Heart left ventricle (tissue), 16 donors: Measurements from ENCODE around the gene OR51E2. TPM values are rescaled to one million over a fixed set of nuclear protein-coding genes. Genes with fewer than 3 reads are reported as not detected.

ENCODE experiments used
- ATAC-seq, 4 donors: fragments of 200-7000 bp; cut with Tn5 transposase; one replicate each; pipeline ENCODE4 v1.9.1; 2020 to 2022; ENCODE audit warnings: moderate library complexity in 4 of 4, mild to moderate bottlenecking in 3 of 4, moderate number of reproducible peaks in 1 of 4
- DNase-seq, 5 donors: peaks; one replicate each; pipeline ENCODE4 v3.0.0-alpha.2; 2020
- H3K27ac ChIP-seq, 12 donors: fragments of 200-600 bp; sonication (generic) in 4 of 12; one replicate each; pipeline versions ENCODE4 v1.5.0 to v1.8.0; 2016 to 2022; ENCODE audit warnings: mild to moderate bottlenecking in 2 of 12
- H3K27me3 ChIP-seq, 9 donors: fragments of 200-600 bp; sonication (generic) in 2 of 9; one replicate each; pipeline versions ENCODE4 v1.5.1 to v1.8.0; 2016 to 2022; ENCODE audit warnings: mild to moderate bottlenecking in 3 of 9
- H3K36me3 ChIP-seq, 9 donors: fragments of 200-600 bp; sonication (generic) in 2 of 9; one replicate each; pipeline versions ENCODE4 v1.5.0 to v1.8.0; 2018 to 2022; ENCODE audit warnings: mild to moderate bottlenecking in 2 of 9
- H3K4me1 ChIP-seq, 12 donors: fragments of 200-600 bp; sonication (generic) in 4 of 12; one replicate each; pipeline versions ENCODE4 v1.5.0 to v1.8.0; 2016 to 2022; ENCODE audit warnings: mild to moderate bottlenecking in 3 of 12
- H3K4me3 ChIP-seq, 12 donors: fragments of 200-600 bp; sonication (generic) in 4 of 12; one replicate each; pipeline versions ENCODE4 v1.5.0 to v1.8.0; 2017 to 2022; ENCODE audit warnings: mild to moderate bottlenecking in 9 of 12, moderate library complexity in 4 of 12
- H3K9me3 ChIP-seq, 12 donors: fragments of 200-600 bp; sonication (generic) in 4 of 12; one replicate each; pipeline versions ENCODE4 v1.5.0 to v1.8.0; 2016 to 2022; ENCODE audit warnings: mild to moderate bottlenecking in 1 of 12
- POLR2A ChIP-seq, 2 donors: fragments of 450-650 bp; IDR thresholded peaks; one replicate each; pipeline ENCODE4 v1.6.1; 2017; ENCODE audit warnings: antibody characterized with exemption in 2 of 2, mild to moderate bottlenecking in 2 of 2, moderate library complexity in 2 of 2
- WGBS, 4 donors: extraction: QIAGEN DNeasy Blood & Tissue Kit in 2 of 4; methylation state at CpG; one replicate each; pipeline versions ENCODE4 v1.1.5 to v1.1.7; 2013 to 2018; 5-methylcytosine and 5-hydroxymethylcytosine counted together
- intact Hi-C, 10 donors: fragments of 100-400 bp; cut with DNase I; formaldehyde crosslinking; loops; one replicate each; pipeline versions ENCODE4 v1.11.1 to v1.14.2; 2022
- polyA plus RNA-seq, 2 donors: library from polyadenylated mRNA; stranded (reverse); fragments of 200-250 nt; gene quantifications; one replicate each; pipeline ENCODE4 v1.2.3, GENCODE V29; 2013
- total RNA-seq, 9 donors: library from RNA; depleted of rRNA in 2 of 9; stranded (reverse); fragments of >200 nt in 2 of 9; fragmentation: NEBNext Ultra II Directional in 3 of 9; extraction: Animal tissue kit (Norgen Biotek cat#: 25700) in 3 of 9; gene quantifications; one replicate each; pipeline versions ENCODE4 v1.1.0 to v1.2.4, GENCODE V29; 2016 to 2023
- TF ChIP-seq, protein P1 (sequence below), 12 donors: fragments of 200-600 bp; sonication (generic) in 4 of 12; IDR thresholded peaks; one replicate each; pipeline versions ENCODE4 v1.5.0 to v1.8.0; 2018 to 2022; ENCODE audit warnings: antibody characterized with exemption in 12 of 12, mild to moderate bottlenecking in 5 of 12
- donor health status: ischemic (EF 13 %, LVEDD 7.1; RV severe dilation, severe dysfunction).
- donor health status: healthy with polysubstance abuse.
- donor health status: DM: no; HTN: yes; CAD: no.
- donor health status: DM: no; HTN: no; CAD: no.
- donor health status: ischemic (EF 25% LVEDD 6.9; RV normal size, moderate dysfunction).
- donor health status: ischemic (EF 25% LVEDD 5.7; RV mildly dilated, moderate dysfunction).
- donor health status: healthy.
- donor health status: DM: yes; HTN: yes; CAD: no.
- donor health status: ischemic (EF 35%, LVEDD 5.7; RV mildly dilated, moderate dysfunction).
- donor health status: nonischemic (EF 11% LVEDD 7.7; RV severe dilation, severe dysfunction).
- donor health status: DM: yes; HTN: yes; CAD: no.
- donor health status: PGD.
- donor health status: ischemic (EF 29% LVEDD 5.4; RV normal size, mild dysfunction).
- donor health status: nonischemic (EF 23%, LVEDD 6.1; RV moderate dilation, normal function).

Gene OR51E2
- total and polyA plus RNA-seq, 11 donors = 0.08 to 0.50 (median 0.25) TPM; not detected in 4

DNA sequence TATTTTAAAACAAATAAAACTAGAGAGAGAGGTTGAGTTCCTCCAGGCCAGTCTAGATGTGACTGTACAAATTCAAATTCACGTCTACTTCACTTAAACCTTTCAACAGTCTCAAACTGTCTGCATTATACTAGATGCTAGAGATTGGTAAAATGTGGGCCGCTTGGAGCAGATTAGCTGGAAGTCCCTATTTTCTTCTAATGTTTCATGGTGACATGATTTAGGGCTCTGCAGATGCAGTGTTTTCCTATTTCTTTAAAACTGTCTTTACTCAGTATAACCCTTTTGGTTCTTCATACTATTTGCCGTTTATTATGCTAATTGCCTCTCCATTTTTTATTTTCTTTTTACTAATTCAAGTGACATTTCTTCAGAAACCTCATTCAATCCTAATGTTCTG is 33.5 kb downstream of the OR51E2 start:
- DNase-seq (no peak), ATAC-seq (no peak)
- Histone ChIP-seq H3K4me1 (no peaks in the 10 kb centered on the region), H3K4me3 (no peak overlapping the region), H3K27me3 (no peaks in the 10 kb centered on the region), H3K36me3 (no peaks in the 10 kb centered on the region), H3K27ac (no peak overlapping the region), H3K9me3 (no peaks in the 10 kb centered on the region)
- TF ChIP-seq, protein P1, sequence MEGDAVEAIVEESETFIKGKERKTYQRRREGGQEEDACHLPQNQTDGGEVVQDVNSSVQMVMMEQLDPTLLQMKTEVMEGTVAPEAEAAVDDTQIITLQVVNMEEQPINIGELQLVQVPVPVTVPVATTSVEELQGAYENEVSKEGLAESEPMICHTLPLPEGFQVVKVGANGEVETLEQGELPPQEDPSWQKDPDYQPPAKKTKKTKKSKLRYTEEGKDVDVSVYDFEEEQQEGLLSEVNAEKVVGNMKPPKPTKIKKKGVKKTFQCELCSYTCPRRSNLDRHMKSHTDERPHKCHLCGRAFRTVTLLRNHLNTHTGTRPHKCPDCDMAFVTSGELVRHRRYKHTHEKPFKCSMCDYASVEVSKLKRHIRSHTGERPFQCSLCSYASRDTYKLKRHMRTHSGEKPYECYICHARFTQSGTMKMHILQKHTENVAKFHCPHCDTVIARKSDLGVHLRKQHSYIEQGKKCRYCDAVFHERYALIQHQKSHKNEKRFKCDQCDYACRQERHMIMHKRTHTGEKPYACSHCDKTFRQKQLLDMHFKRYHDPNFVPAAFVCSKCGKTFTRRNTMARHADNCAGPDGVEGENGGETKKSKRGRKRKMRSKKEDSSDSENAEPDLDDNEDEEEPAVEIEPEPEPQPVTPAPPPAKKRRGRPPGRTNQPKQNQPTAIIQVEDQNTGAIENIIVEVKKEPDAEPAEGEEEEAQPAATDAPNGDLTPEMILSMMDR (IDR thresholded peaks at IDR 0.05) = no peak
- no peak for TF ChIP-seq POLR2A (IDR thresholded peaks at IDR 0.05)
- intact Hi-C loops = no loop called here
- 83 to 90% (median 87%) methylated on average over 3 of the region's 3 CpGs for WGBS, 4 donors

DNA sequence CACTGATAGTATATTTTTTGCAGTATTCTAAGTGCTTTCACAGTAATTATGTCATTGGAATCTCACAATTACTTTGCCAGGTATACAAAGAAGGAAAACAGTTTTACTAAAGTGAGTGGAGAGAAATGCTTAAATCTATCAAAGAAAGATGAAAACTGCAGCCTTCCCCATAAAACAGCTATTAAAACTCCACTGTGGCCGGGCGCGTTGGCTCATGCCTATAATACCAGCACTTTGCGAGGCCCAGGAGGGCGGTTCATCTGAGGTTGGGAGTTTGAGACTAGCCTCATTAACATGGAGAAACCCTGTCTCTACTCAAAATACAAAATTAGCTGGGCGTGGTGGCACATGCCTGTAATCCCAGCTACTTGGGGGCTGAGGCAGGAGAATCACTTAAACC is 34.8 kb downstream of the OR51E2 start:
- Histone ChIP-seq H3K9me3 (no peaks in the 10 kb centered on the region), H3K4me3 (no peak overlapping the region), H3K27ac (no peak overlapping the region), H3K36me3 (no peaks in the 10 kb centered on the region), H3K4me1 (peaks cover 0 to 4% (median 0%) of the 10 kb centered on the region in 12 donors), H3K27me3 (no peaks in the 10 kb centered on the region)
- intact Hi-C loops = no loop called here
- TF ChIP-seq, protein P1 (IDR thresholded peaks at IDR 0.05) = no peak
- TF ChIP-seq POLR2A (IDR thresholded peaks at IDR 0.05) = no peak
- WGBS, 4 donors = 91 to 98% (median 96%) methylated on average over 6 of the region's 6 CpGs
- DNase-seq (no peak), ATAC-seq (no peak)

DNA sequence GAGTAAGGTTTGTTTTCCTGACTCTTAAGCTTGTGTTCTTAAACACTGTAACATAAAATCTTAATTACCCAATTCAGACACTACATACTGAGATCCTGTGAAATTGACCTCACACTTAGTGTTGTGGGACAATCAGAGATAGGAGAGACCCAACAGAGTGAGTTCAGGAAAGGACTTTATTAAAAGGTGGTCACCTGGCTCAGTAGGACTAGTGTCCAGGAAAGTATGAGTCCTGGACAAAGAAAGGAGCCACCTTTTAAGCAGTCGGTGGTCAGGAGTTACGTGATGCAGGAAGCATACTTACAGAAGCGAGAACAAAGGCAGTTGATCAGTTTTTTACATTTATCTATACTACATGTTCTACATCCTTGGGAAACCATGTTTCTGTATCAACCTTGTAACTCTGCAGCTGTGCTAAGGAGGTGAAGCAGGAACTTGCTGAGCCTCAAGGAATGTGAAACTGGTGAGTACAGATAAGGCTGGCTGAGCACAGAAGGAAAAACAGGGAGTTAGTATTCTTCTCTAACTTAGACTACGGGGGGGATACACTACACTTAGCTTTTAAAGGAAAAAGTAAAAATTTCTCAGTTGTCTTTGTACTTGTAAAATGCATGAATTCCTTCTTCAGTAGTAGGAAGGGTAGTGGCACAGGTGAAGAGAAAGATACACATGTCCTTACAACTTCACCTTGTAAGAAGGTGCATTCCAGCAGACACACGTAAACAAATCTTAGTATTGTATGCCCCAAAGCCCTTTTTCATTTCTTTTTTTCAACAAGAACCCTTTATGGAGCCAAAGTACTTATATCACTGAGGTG is 38.8 kb downstream of the OR51E2 start:
- H3K36me3 ChIP-seq = no peaks in the 10 kb centered on the region
- ATAC-seq (no peak), DNase-seq (no peak)
- H3K27ac ChIP-seq = no peak overlapping the region
- intact Hi-C loops = no loop called here
- peaks cover 0 to 7% (median 0%) of the 10 kb centered on the region in 12 donors for H3K4me1 ChIP-seq
- no peaks in the 10 kb centered on the region for H3K9me3 ChIP-seq
- no peaks in the 10 kb centered on the region for H3K27me3 ChIP-seq
- no peak overlapping the region for H3K4me3 ChIP-seq
- 57 to 69% (median 64%) methylated on average over 5 of the region's 5 CpGs for WGBS, 4 donors
- no peak for TF ChIP-seq POLR2A (IDR thresholded peaks at IDR 0.05)
- TF ChIP-seq, protein P1 (IDR thresholded peaks at IDR 0.05) = no peak

DNA sequence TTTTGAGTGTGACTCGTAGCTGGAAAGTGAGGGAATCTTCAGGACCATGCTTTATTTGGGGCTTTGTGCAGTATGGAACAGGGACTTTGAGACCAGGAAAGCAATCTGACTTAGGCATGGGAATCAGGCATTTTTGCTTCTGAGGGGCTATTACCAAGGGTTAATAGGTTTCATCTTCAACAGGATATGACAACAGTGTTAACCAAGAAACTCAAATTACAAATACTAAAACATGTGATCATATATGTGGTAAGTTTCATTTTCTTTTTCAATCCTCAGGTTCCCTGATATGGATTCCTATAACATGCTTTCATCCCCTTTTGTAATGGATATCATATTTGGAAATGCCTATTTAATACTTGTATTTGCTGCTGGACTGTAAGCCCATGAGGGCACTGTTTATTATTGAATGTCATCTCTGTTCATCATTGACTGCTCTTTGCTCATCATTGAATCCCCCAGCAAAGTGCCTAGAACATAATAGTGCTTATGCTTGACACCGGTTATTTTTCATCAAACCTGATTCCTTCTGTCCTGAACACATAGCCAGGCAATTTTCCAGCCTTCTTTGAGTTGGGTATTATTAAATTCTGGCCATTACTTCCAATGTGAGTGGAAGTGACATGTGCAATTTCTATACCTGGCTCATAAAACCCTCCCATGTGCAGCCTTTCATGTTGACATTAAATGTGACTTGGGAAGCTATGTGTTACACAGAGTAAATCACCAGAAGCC is 42.9 kb downstream of the OR51E2 start:
- WGBS, 4 donors = 72 to 97% (median 90%) methylated on average over 2 of the region's 2 CpGs
- intact Hi-C loops = no loop called here
- ATAC-seq (no peak), DNase-seq (no peak)
- Histone ChIP-seq H3K4me3 (no peak overlapping the region), H3K27me3 (no peaks in the 10 kb centered on the region), H3K27ac (no peak overlapping the region), H3K36me3 (peaks cover 0 to 4% (median 0%) of the 10 kb centered on the region in 9 donors), H3K4me1 (peaks cover 0 to 11% (median 0%) of the 10 kb centered on the region in 12 donors), H3K9me3 (no peaks in the 10 kb centered on the region)
- no peak for TF ChIP-seq POLR2A (IDR thresholded peaks at IDR 0.05)
- TF ChIP-seq, protein P1 (IDR thresholded peaks at IDR 0.05) = no peak
